Measurements from ENCODE around the gene BCL11A. TPM values are rescaled to one million over a fixed set of nuclear protein-coding genes. Genes with fewer than 3 reads are reported as not detected.
A peak's percentile ranks its signal among the peaks of the same experiment; 100 is the strongest.

The BCL11A gene
- total and polyA plus RNA-seq, 7 donors, result 3.6 to 39.6 (median 16.3) TPM

DNA sequence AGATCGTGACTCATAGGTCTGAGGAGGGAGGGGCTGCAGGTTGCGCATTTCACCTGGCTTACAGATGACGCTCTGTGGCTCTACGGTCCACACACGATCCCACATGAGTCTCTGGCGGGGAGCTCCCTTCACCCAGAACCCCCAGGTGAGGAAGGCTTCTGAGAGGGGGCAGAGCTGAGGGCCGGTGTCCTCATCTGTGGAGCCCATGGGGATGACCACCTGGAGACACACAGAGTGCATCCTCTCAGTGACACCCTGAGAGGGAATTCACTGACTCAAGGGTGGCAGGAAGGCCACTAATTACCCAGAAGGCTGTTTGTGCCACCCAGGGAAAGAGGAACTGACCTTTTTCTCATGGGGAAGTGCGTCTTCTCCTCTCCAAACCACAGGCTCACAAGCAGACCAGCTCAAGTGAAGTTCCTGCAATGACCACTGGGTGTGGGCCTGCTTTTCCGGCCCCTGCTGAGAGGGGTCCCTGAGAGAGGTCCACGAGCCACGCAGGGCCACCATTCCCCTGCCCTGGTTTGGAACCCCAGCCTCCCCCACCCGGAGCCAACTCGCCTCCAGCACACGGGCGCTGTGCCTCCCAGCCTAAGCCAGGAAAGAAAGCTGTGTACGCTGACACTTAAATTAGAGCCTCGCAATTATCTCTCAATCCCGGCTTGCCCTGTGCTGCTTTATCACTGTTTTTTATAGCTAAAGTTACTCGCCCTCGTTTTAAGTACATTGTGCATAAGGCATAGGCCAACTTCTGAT lies 114.1 kb downstream of the BCL11A start:
- Histone ChIP-seq H3K4me3 (no peak overlapping the region), H3K4me1 (peaks cover 0 to 6% (median 0%) of the 10 kb centered on the region in 4 donors), H3K27me3 (no peaks in the 10 kb centered on the region), H3K36me3 (no peaks in the 10 kb centered on the region), H3K9me3 (no peaks in the 10 kb centered on the region), H3K27ac (no peak overlapping the region)
- intact Hi-C loops (cut with DNase I), result no loop called here
- whole genome bisulfite sequencing, 2 donors, result 41 to 56% methylated on average over 20 of the region's 20 CpGs
- peak; percentile 69 for DNase-seq
- TF ChIP-seq, protein P1, sequence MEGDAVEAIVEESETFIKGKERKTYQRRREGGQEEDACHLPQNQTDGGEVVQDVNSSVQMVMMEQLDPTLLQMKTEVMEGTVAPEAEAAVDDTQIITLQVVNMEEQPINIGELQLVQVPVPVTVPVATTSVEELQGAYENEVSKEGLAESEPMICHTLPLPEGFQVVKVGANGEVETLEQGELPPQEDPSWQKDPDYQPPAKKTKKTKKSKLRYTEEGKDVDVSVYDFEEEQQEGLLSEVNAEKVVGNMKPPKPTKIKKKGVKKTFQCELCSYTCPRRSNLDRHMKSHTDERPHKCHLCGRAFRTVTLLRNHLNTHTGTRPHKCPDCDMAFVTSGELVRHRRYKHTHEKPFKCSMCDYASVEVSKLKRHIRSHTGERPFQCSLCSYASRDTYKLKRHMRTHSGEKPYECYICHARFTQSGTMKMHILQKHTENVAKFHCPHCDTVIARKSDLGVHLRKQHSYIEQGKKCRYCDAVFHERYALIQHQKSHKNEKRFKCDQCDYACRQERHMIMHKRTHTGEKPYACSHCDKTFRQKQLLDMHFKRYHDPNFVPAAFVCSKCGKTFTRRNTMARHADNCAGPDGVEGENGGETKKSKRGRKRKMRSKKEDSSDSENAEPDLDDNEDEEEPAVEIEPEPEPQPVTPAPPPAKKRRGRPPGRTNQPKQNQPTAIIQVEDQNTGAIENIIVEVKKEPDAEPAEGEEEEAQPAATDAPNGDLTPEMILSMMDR (IDR thresholded peaks at IDR 0.05), result peak in 1 of 4 experiments; percentile 34
- TF ChIP-seq POLR2AphosphoS5 (IDR thresholded peaks at IDR 0.05), result no peak
- no peak for TF ChIP-seq EP300 (IDR thresholded peaks at IDR 0.05)
- no peak for TF ChIP-seq POLR2A (IDR thresholded peaks at IDR 0.05)

GRCh38 chr2:60438653-60439052 lies 114.8 kb downstream of the BCL11A start:
- H3K4me3 ChIP-seq, result no peak overlapping the region
- DNase-seq, result no peak
- intact Hi-C loops (cut with DNase I), result no loop called here
- no peaks in the 10 kb centered on the region for H3K36me3 ChIP-seq
- TF ChIP-seq POLR2A (IDR thresholded peaks at IDR 0.05) (no peak), POLR2AphosphoS5 (IDR thresholded peaks at IDR 0.05) (no peak), EP300 (IDR thresholded peaks at IDR 0.05) (no peak)
- TF ChIP-seq, protein P1 (IDR thresholded peaks at IDR 0.05), result no peak
- H3K27me3 ChIP-seq, result no peaks in the 10 kb centered on the region
- H3K27ac ChIP-seq, result no peak overlapping the region
- WGBS, 2 donors, result 90 to 93% methylated on average over 6 of the region's 6 CpGs
- H3K9me3 ChIP-seq, result no peaks in the 10 kb centered on the region
- peaks cover 0 to 6% (median 0%) of the 10 kb centered on the region in 4 donors for H3K4me1 ChIP-seq

GRCh38 chr2:60438131-60438530 lies 115.3 kb downstream of the BCL11A start:
- Histone ChIP-seq H3K4me3 (no peak overlapping the region), H3K9me3 (no peaks in the 10 kb centered on the region), H3K4me1 (peaks cover 0 to 6% (median 0%) of the 10 kb centered on the region in 4 donors), H3K27me3 (no peaks in the 10 kb centered on the region), H3K27ac (no peak overlapping the region), H3K36me3 (no peaks in the 10 kb centered on the region)
- intact Hi-C loops (cut with DNase I), result no loop called here
- 80 to 90% methylated on average over 4 of the region's 4 CpGs for WGBS, 2 donors
- TF ChIP-seq POLR2A (IDR thresholded peaks at IDR 0.05), result no peak
- TF ChIP-seq EP300 (IDR thresholded peaks at IDR 0.05), result no peak
- no peak for TF ChIP-seq POLR2AphosphoS5 (IDR thresholded peaks at IDR 0.05)
- TF ChIP-seq, protein P1 (IDR thresholded peaks at IDR 0.05), result no peak
- DNase-seq, result no peak

- Histone ChIP-seq H3K4me3 (no peak overlapping the region), H3K27me3 (no peaks in the 10 kb centered on the region), H3K9me3 (no peaks in the 10 kb centered on the region), H3K36me3 (no peaks in the 10 kb centered on the region), H3K4me1 (peaks cover 0 to 6% (median 0%) of the 10 kb centered on the region in 4 donors), H3K27ac (no peak overlapping the region)
- TF ChIP-seq, protein P1 (IDR thresholded peaks at IDR 0.05), result no peak
- TF ChIP-seq POLR2A (IDR thresholded peaks at IDR 0.05), result no peak
- TF ChIP-seq POLR2AphosphoS5 (IDR thresholded peaks at IDR 0.05), result no peak
- TF ChIP-seq EP300 (IDR thresholded peaks at IDR 0.05), result no peak
- 78 to 86% methylated on average over 7 of the region's 7 CpGs for WGBS, 2 donors
- intact Hi-C loops (cut with DNase I), result no loop called here
- DNase-seq, result no peak
These were observed 116.3 kb downstream of the BCL11A start for GRCh38 chr2:60437080-60437696.
